C1 segment of cervical spinal cord (tissue), 14 donors: ENCODE results near the gene FN3KRP.
"Not testable (repeated sequence)": the region's sequence is repeated elsewhere in the genome, so short reads cannot be mapped to it uniquely, and the experiment has no call there.

ENCODE experiments used
- DNase-seq, 14 donors: peaks; one replicate each; lab custom pipeline; 2025; lab: John Stamatoyannopoulos, UW

FN3KRP gene

DNA sequence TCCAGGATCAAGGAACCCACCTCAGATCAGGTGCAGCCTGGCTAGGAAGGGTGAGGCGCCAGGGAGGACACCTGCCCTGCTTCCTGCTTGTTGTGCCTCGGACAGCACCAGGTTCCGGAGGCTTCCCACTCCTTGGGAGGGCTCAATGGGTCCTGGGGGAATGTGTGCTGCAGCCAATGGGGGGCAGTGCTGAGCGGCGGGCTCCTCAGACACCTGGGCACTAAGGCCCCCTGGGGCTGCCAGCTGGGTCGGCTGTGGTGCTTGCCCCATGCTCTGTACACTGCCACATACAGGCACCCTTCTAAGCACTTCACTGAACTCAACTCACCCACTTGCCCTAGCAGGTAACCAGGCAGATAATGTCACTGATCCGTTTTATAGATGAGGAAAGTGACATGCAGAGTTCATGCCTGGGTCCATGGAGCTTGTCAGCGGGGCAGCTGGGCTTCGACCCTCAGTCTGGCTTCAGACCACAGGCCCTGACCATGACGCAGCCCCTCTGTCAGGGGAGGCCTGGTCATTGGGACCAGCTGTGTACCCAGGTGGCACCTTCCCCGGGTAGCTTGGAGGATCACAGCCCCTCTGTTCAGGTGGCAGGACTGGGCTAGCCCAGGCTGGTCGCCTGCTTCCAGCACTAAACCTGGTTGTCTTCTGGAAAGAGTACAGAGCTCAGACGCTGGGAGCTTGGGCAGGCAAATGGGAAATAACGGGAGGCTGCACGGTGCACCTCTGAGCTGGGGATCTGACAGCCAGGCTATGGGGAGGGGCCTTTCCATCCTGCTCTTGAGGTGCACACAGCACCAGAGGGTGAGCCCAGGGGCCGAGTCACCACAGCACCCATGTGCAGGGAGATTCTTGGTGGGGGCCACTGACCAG is 27.1 kb downstream of the FN3KRP start:
- DNase-seq: no peak

GRCh38 chr17:82744736-82745135 is 28.2 kb downstream of the FN3KRP start:
- DNase-seq: not testable (repeated sequence)

DNA sequence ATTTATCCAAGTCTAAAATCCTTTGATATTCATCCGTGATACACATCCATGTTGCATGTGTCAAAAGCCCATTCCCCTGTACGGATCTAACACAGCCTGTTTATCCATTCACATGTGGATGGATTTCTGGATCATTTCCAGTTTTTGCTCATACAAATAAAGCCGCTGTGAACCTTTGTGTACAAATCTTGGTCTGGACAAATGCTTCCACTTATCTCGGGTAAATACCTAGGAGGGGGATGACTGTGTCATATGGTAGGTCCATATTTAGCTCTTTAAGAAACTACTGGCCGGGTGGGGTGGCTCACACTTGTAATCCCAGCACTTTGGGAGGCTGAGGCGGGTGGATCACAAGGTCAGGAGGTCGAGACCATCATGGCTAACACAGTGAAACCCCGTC is 29.0 kb downstream of the FN3KRP start:
- DNase-seq: no peak

GRCh38 chr17:82748756-82749155 is 32.2 kb downstream of the FN3KRP start:
- no peak for DNase-seq

GRCh38 chr17:82750241-82750908 is 33.9 kb downstream of the FN3KRP start:
- DNase-seq: no peak

DNA sequence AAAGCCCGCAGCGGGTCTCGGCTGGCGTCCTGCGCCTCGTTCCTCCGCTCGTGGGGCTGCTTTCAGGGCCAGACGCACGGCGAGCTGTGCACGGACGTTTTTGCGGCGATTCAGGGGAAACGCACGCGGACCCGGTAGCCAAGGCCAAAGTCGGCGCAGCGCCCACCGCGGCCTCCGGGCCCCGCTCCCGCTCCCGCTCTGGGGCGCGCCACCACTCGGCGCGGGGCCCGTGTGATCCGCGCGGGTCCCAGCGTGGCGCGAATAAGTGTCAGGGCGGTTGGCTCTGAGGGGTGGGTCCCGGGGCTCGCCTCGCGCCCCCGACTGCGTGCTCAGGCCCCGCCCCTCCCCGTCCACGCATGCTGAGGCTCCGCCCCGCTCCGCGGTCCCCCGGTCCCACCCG is 34.7 kb downstream of the FN3KRP start:
- DNase-seq: peak in 1 of 14 donors; percentile 48

DNA sequence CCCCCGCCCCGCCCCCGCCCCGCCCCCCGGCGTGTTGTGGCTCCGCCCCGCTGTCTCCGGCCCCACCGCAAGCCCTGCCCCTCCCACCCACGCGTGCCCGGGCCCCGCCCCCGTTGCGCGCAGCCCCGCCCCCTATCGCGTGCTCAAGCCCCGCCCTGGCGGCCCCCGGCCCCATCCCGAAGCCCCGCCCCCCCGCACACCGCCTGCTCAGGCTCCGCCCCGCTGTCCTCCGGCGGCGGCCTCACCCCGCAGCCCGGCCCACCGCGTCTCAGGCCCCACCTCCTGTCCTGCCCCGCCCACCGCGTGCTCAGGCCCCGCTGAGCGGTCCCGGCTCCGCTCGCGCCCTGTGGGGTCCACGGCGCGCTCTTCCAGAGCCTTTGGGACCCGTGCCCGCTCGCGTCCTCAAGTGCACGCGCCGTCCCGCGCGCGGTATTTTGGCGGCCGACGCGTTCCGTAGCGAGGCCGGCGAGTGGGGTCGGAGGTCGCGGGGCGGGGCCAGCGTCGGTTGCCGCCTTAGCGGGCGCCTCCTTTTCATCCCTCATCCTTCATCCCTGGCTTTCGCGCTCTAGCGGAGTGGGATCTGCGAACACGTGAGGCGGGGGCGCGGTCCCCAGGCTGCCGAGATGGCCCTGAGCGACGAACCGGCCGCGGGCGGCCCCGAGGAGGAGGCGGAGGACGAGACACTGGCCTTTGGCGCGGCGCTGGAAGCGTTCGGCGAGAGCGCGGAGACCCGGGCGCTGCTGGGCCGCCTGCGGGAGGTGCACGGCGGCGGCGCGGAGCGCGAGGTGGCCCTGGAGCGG is 35.3 kb downstream of the FN3KRP start, which contains the start of gene TBCD:
TBCD (plus strand) TSS at position 495 of the 800 bp plus-strand sequence; CDS start at position 624, 129 bp downstream.
- DNase-seq: peak in 13 of 14 donors; percentile 59 to 97 (median 87)

DNA sequence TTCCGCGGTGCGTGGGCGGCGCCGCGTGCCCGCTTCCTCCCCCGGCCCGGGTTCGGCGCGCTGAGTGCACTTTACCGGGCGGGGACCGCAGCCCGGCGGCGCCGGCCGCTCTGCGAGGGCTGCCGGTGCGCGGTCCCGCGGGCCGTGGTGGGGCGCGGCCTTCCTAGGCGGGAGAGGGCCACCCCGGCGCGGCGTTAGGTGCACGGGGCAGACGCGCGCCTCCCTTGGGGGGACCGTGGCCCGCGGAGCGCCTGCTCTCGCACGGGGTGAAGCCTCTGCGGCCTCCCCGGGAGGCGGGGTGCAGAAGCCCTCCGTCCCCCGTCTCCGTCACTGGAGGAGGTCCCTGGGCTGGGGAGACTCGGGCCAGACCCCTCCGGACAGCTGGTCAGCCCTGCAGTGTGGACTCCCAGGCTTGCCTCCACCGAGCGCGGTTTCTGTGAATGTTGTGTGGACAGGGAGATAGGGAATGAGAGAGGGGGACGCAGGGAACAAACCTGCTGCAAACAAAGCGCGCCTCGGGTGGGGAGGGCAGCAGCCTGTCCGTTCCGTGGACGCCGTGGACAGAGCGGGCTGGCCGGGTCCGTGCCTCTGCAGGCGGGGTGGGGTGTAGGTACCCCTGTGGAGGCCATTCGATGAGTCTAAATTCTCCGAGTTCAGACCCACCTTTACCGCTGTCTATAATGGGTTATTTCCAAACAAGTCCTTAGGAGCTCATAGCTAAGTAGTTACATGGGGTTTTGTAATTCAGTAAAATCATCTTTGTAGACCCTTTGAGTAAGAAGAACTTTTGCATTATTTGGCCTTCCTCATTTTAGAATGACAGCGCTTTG is 36.1 kb downstream of the FN3KRP start:
- DNase-seq: peak in 3 of 14 donors; percentile 24 to 53 (median 42)

DNA sequence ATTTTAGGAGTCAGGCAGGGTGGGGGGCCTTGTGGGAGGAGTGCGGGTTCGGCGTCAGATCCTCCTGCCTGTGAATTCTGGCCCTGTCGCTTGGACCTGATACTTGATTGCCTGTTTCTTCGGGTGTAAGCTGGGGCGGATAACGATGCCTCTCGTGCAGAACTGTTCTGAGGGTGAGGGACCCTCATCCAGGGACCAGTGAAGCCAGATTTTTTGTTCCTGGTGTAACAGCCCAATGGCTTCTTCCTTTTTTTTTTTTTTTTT is 36.6 kb downstream of the FN3KRP start:
- DNase-seq: no peak

DNA sequence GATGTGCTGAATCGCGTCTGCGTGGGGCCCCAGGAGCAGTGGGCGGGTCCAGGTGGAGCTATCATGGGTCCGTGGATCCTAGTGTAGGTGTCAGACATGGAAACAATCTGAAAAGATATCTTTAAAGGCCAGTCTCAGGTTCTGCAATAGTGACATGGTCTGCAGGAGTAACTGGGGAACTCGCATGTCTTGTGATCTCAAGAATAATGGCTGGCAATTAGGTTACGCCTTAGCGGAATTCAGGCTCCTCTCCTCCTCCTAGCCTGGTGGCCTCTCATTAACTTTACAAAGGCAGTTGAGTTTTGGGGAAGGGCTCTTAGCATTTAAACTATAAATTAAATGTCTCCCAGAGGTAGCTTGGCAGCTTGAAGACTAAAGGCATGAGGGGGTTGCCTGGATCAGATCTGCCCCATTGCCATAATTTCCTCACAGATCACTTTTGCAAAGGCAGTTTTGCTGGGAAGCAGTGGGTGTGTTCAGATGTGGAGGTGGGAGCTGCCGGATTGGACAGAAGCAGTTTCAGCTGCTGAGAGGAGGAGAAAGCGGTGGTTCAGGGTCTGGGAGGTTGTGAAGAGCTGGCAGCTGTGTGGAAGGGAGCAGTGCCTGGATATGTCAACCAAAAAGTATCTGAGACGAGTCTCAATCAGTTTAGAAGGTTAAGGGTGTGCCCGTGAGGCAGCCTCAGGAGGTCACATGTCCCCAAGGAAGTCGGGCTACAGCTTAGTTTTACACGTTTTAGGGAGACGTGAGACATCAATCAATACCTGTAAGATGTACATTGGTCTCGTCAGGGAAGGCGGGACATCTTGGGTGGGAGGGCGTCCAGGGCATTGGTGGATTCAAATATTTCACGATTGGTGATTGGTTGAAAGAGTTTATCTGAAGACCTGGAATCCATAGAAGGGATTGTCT is 38.0 kb downstream of the FN3KRP start:
- DNase-seq: no peak

DNA sequence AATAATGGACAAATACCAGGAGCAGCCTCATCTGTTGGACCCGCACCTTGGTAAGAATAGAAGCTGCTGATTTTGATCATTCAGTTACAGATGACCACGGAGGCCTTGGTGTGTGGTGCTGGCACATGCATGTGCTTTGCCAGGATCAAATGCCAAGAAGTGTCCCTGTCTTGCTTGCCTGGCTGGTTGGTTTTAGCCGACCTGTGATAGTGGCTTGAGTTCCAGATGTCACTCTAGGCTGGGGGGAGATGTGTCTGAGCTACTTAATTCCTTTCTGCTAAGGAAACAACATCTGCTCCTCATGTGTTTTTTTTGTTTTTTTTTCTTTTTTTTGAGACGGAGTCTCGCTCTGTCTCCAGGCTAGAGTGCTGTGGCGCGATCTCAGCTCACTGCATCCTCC is 39.7 kb downstream of the FN3KRP start:
- DNase-seq: no peak

DNA sequence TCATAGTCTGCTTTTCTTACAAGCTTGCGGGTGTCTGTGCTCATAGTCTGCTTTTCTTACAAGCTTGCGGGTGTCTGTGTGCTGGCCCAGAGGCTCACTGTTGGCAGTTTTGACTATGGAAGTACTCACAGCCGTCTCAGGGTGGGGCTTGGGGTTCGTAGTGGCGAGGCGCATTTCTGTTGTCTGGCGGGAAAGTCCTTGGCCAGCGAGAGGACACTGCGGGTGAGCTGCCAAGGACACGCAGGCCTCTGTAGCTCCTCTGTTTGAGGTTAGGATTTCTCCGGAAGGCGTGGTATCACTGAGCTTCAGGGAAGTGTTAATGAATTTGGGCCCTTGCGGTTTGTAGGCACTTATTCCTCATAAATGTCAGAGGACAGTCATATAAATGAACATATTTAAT is 48.9 kb downstream of the FN3KRP start:
- peak in 1 of 14 donors; percentile 19 for DNase-seq

GRCh38 chr17:82767041-82767754 is 50.7 kb downstream of the FN3KRP start:
- DNase-seq: peak in 8 of 14 donors; percentile 20 to 66 (median 26)

GRCh38 chr17:82769041-82769440 is 52.5 kb downstream of the FN3KRP start:
- no peak for DNase-seq

GRCh38 chr17:82772026-82772425 is 55.5 kb downstream of the FN3KRP start:
- no peak for DNase-seq

DNA sequence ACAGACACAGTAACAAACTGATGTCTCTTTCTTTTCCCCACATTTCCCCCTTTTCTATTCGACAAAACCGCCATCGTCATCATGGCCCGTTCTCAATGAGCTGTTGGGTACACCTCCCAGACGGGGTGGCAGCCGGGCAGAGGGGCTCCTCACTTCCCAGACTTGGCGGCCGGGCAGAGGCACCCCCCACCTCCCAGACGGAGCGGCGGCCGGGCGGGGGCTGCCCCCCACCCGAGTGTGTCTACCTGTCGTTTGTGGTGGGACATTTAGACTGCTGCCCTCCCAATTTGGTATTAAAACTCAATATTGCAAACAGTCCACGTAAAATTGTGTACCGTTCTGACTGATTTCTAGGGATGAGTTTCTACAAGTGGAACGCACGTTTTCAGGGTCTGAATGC is 58.0 kb downstream of the FN3KRP start:
- not testable (repeated sequence) for DNase-seq

GRCh38 chr17:82775001-82775823 is 58.7 kb downstream of the FN3KRP start:
- DNase-seq: peak in 8 of 14 donors; percentile 15 to 46 (median 27)

DNA sequence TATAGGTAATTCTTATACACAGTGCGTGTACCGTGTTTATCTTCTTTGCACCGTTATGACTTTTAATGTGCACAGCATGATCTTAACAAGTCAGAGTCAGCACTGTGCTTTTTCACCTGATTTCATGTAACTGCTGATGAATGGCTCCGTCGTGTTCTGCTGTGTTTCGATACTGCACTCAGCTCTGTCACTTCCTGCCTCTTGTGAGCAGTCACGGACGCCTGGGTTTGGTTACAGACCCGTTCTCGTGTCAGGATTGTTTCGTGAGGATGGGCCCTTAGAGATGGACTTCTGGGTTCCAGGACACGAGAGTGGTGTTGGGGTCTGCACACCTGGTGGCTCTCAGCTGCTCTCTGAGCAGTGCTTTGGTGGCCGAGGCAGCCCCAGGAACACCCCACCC is 59.9 kb downstream of the FN3KRP start:
- DNase-seq: no peak
